HG03039 (cell line): Measurements from ENCODE around the gene ARL2BP.
"Not testable (repeated sequence)": the region's sequence is repeated elsewhere in the genome, so short reads cannot be mapped to it uniquely, and the experiment has no call there.

Experiments
- ATAC-seq: cut with Tn5 transposase; IDR thresholded peaks from one replicate; pipeline ENCODE4 v1.9.1; 2021; ENCODE audit warnings: mild to moderate bottlenecking, moderate library complexity; ENCODE audit not compliant: unreplicated experiment

The ARL2BP gene

DNA sequence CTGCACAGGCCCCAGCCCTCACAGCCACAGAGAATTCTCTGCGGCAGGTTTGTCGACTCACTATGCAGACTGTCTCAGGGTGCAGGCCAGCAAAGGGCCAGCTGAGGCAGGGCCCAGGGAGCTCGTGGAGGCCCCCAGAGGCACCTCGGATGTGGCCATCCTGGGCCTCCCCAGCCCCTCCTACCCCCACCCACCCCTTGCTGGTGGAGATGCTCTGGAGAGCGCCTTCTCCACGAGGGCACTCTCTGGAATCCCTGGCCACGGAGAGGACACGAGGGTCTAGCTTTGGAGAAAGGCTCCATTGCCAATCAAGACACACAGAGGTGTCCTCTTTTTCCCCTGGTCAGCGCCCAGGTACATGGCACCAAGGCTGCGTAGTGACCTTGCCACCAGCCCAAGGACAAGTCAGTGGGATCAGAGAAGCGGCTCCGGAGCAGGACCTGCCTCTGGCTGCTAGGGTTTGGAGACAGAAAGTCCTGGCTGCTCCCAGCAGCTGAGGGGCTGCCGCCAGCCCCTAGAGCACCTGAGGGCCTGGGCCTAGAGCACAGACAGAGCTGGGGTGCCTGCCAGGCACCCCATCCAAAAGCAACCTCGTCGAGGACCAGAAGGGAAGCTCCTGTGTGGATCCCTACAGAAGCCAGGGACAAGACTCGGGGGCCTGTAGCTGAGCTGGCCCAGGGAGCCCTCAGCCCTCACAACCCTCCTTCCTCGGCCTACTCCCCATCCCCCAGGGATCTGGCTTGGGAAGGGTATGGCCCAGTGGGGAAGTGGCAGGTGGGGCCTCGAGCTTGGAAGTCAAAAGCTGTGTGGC is 18.7 kb downstream of the ARL2BP start:
- no peak for ATAC-seq

DNA sequence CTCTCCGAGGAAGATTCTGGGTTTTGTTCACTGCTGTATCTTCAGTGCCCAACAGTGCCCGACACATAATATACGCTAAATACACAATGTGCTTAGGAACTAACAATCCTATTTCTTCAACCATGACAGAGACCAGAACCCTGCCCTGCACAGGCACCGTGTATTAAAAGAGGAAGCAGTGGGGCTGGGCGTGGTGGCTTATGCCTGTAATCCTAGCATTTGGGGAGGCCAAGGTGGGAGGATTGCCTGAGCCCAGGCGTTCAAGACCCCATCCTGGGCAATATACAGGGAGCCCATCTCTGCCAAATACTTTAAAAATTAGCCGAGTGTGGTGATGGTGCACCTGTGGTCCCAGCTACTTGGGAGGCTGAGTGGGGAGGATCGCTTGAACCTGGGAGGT is 19.3 kb downstream of the ARL2BP start:
- no peak for ATAC-seq

DNA sequence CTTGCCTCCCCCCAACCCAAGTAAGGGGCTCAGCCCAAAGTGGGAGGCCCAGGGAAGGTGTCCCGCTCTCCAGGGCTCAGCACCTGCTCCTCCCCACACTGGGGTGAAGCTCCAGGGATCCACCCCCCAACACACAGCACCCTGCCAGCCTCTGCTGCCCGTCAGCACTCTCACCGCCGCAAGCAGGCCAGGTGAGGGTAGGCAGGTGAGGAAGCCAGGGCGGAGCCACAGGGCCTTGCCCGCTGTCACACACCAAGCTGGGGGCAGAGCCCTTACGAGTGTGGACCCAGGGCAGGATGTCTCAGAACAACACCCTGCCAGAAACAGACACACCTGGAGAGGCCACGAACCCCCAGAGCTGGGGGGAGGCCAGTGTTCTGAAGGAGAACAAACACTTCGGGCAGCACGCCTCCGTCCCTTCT is 19.9 kb downstream of the ARL2BP start:
- ATAC-seq: no peak

DNA sequence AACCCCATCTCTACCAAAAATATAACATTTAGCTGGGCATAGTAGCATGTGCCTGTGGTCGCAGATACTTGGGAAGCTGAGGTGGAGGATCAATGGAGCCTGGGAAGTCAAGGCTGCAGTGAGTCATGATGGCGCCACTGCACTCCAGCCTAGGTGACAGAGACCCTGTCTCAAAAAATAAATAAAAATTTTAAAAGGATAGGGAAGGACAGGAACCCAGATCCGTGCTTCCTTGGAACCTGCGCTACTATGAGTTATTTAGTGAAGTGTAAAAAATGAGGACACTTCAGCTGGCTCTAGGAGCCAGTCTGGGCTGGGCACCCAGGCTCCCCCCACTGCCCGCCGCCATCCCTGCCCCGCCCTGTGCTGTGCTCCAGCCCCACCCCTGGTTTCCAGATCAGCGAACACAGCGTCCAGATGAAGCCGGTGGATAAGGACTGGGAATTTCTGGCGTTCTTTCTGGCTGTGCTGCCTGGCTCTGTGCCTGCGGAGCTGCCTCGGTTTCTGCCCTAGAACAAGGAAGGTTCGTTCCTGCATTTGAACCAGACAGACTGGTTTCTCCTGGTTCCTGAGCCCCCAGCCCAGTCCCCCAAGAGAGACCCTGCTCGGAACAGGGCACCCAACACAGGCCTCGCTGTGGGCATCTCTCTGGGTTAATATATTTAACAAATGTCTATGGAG is 20.9 kb downstream of the ARL2BP start:
- ATAC-seq: no peak

DNA sequence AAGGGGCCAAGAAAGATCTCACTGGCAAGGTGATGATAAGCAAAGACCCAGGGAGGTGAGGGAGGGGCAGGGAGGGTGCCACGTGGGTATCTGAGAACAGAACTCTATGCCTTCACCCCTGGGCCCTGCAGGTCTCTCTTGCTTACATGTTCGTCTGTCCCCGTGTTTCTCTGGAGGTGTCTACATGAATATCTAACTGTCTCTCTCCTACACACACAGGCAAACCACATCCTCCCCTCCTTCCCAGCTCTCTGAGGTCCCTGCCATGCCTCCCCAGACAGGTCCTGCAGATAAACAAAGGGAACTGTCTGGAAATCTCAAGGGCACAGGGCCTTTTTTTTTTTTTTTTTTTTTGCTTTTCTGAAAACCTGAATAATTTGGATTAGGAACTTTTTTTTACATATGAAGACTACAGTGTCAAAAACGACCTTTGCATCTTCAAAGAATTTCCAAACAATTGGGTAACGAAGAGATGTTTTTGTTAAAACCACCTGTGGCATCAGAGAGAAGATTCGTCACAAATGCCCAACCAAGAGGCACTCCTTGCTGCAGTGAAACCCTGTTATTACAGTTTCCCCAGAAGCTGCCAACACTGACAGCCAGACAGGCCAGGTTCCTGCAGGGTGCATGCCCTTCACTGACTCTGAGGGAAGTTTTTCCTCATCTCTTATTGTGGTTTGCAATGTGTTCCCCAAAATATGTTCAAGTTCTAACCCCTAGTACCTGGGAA is 21.6 kb downstream of the ARL2BP start:
- ATAC-seq: no peak

DNA sequence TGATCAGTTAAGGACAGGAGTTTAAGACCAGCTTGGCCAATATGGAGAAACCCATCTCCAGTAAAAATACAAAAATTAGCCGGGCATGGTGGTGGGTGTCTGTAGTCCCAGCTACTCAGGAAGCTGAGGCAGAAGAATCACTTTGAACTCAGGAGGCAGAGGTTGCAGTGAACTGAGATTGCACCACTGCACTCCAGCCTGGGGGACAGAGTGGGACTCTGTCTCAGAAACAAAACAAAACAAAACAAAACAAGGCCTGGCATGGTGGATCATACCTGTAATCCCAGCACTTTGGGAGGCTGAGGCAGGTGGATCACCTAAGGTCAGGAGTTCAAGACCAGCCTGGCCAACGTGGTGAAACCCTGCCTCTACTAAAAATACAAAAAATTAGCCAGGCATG is 22.3 kb downstream of the ARL2BP start:
- ATAC-seq: not testable (repeated sequence)

DNA sequence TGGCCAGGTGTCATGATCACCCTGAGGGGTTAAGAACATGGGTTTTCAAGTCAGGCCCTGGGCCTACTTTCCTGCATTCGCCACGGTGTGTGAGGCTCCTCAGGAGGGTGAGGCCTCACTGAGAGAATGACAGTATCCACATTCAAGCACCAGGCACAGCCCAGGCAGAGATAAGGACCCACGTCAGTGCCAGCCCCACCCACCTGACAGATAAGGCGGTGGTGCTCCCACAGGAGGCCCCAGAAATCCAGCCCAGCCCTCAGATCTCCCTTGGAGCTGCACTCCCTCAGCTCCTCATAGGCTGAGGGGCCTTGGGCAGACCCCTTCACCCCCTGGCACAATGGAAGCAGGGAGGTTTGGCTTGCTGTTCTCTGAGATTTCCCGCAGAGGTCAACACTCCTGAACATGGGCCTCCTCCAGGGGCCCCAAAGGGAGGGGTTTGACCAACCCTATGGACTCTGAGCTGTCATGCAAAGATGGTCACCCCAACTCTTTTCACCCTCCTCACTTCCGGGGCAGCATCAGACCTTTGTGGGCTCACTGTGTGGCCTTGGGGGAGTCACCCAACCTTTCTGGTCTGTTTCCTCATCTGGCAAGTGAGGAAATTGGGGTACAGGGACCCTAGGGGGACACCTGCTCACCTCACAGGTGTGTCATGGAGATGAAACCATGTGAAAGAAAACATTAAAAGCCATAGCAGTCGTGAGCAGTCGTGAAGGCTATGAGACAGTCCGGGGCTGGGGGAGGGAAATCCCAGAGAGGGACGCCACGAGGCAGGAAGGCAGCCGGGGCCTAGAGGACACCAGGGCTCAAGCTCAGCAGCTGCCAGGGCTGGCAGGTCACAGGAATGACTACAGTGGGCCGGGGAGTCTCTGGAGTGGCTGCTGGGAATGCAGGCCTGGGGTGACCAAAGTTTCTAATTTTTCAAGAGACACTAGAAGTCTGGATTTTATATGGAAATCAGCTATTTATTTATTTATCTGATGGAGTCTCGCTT is 24.0 kb downstream of the ARL2BP start:
- ATAC-seq: no peak

DNA sequence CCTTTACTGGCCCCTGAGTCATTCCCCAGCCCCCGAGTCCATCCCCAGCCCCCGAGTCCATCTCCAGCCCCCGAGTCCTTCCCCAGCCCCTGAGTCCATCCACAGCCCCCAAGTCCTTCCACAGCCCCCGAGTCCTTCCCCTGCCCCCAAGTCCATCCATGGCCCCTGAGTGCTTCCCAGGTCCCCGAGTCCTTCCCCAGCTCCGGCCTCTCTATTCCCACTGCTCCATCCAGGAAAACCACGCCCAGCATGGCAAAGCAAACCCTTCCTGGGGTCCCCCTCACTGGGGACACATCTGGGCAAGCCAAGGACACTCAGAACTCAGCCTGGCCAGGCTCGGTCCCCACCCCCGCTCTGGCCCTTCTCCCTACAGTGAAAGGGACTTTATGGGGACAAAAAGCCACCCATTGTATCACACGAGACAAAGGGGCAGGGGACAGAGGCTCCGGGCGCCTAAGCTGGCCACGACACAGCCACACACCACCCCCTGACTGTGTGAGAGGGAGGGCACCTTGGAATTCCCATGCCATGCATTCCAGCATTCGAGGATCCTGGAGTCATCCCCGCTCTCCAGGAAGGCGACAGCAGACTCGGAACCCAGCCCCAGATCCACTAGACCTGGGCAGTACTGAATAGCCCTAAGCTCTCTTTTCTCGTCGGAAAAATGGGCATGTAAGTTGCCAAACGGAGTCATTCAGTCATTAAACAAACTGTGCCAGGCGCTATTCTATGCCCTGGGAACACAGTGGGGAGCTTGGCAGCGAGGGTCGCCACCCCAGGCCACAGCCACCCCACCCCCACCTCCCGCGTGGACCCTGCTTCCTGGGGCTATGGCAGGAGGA is 25.4 kb downstream of the ARL2BP start:
- no peak for ATAC-seq

DNA sequence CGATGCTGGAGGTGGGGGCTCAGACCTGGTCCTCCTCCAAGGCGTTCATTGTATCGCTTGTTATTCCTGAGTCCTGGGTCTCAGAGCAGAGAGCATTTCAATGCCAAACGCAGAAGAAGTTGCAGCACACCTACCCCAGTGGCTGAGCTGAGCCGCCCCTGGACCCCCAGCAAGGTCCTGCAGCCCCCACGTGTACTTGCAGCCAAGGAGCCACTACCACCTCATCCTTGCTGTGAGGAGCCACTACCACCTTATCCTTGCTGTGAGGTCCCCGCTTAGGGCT is 25.9 kb downstream of the ARL2BP start:
- no peak for ATAC-seq

DNA sequence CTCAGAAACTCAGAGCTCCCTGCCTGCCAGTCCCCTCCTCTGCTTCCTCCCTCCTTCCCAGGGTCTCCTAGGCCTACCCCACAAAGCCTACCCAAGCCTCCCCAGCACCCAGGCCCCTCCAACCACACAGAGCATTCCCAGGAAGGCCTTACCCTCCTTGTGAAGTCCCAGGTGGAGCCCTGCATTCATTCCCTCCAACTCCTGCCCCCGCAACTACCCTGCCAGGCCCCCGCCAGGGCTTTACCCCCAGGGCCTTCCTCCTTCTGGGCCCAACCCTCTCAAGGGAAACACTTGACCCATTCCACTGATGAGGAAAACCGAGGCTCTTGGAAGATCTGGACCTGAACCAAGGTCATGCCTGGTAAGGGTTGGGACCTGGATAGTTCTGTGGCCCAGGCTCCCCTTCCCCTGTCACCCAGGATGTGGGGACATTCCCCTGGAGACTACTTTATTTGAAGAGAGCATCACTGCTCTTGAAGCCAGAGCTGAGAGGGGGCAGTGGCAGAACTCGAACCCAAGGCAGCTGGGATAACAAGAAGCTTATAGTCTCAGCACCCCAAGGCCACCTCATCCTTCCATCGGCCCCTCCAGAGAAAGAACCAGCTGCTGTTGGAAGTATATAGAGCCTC is 26.9 kb downstream of the ARL2BP start:
- ATAC-seq: no peak

DNA sequence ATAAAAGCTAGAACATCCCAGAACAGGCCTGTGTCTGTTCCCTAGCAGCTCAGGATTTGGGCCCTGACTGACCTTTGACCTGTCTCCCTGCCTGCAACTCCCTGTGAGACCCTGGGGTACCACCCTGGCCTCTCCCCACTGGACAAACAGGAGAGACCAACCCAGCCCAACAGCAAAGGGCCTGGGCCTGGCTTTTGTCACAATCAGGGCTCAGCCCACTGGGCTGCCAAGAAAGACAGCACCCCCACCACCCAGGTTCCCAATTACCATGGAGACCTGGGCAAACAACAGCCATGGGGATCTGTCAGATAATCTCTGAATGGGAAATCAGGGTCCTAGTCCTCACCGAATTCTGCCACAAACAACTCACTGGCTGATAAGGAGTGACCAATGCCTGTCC is 28.3 kb downstream of the ARL2BP start:
- ATAC-seq: no peak

DNA sequence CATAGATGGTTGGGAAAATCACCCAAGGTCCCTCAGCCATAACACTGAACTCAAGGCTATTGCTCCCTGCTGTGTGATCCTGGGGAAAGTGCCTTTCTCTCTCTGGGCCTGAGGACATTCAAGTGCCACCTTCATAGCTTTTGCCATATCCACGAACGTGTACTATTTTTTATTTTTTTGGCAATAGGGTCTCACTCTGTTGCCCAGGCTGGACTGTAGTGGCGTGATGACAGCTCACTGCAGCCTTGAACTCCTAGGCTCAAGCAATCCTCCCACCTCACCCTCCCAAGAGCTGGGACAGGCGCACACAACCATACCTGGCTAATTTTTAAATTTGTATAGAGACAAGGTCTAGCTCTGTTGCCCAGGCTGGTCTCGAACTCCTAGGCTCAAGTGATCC is 28.8 kb downstream of the ARL2BP start:
- no peak for ATAC-seq

DNA sequence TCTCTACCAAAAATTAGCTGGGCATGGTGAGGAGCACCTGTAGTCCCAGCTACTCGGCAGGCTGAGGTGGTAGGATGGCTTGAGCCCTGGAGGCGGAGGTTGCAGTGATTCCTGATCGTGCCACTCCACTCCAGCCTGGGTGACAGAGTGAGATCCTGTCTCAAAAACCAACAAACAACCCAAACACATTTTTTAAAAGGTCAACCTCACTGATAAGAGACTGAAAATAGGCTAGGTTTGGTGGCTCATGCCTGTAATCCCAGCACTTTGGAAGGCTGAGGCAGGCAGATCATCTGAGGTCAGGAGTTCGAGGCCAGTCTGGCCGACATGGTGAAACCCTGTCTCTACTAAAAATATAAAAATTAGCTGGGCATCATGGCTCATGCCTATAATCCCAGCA is 30.9 kb downstream of the ARL2BP start:
- ATAC-seq: not testable (repeated sequence)

DNA sequence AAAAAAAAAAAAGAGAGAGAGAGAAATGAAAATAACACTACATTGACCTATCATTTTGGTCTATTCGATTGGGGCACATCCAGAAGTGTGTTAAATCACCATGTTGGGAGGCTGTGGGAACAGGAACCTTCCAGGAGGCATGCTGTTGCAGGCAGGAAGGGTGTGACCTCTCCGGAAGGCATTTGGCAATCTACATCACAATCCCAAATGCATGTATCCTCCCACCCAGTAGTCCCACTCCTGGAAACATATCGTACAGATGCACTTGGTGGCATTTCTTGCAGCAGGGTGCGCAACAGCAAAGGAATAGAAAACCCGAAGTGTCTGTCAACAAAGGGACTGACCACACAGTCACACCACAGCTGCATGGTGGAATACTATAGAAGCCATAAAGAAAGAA is 31.5 kb downstream of the ARL2BP start:
- ATAC-seq: no peak

DNA sequence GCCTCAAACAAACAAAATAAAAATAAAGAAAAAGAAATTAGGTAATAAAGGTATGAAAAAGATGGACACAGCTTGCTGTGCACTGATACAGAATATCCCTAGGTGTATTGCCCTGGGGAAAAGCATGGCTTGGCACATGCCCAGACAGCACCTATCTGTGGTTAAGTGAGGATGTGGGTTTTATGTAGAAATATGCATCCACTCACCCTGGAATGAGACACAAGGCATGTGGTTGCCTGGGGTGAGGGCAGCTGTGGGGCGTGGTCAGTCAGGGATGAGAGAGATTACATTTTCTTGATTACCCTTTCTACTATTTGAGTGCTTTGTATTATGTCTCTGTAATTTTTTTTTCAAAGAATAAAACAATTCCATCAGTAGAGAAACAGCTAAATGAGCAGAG is 32.5 kb downstream of the ARL2BP start:
- no peak for ATAC-seq

DNA sequence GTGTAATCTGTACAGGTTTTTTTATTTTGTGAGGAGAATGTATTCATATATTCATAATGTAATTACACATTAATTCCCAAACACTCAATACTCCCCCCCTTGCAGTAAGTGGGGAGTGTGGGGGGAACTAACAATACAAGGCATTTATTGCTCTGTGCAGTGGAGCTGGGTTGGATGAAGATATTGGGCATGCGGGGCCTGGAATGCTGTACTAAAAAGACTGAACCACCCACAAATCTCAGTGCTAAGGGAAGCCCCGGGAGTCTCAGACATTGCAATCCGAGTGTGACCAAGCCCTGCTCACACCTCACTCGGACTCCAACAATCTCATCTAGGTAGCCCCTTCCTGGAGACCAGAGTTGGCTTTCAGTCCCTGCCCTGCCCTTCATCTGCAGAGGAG is 33.4 kb downstream of the ARL2BP start:
- ATAC-seq: no peak

DNA sequence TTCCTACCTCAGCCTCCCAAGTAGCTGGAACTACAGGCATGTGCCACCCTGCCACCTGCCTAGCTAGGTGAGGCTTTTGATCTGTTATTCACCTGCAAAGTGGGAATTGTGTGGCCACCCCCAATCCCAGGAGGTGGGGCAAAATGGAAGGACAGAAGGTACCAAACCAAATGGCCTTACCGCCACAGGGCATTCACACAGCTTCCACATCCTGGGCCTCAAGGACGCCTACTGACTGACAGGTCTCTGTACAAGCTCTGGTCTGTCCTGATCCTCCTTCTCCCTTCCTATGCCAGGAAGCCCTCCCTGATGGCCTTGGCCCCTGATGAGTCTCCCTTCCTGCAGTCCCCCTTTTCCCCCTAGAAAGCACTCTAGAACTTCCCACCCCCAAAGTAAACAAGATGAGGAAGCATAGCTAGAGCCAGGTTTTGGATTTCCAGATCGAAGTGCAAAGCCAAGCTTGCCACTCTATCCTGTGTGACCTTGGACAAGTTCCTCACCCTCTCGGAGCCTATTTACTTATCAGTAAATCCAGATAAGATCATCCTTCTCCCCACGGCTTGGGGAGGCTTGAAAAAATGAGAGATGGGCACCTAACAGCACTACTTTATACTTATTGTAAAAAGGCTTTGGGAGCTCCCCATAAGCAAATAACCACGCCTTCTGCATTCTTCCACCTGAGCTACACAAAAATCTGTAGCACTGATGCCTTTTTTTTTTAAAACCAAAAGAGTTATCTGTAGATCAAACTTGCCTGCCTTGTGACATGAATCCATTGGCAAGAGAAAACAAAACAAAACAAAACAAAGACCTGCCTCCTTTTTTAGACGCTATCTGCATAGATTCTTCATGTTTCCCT is 35.0 kb downstream of the ARL2BP start:
- ATAC-seq: no peak

DNA sequence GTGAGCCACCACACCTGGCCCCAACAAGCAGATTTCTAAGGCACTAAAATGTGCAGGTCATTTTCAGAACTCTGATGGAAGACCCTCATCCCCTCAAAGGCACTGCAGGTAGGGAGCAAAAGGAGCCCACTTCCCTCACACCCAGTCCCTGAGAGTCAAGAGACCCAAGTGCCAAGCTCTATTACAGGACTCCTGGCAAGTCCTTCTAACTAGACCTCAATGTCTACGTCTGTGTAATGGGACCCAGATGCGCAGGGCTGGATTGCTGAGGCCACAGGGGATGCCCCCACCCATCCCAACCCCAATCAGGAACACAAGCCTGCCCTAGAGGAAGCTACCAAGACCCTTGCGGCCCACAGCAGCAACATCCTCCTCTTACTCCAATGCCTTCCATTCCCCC is 36.7 kb downstream of the ARL2BP start:
- no peak for ATAC-seq
